Endothelial cell of umbilical vein (primary cell): ENCODE results near the gene TRIM29.

Experiments used
- CTCF ChIP-seq, 2 donors: IDR thresholded peaks; 1 replicate in 1 of 2; 2 replicates in 1 of 2; pipeline ENCODE4 v1.5.1; 2011; ENCODE audit warnings: low read length in 2 of 2, mild to moderate bottlenecking in 2 of 2, moderate library complexity in 2 of 2, control low read depth in 1 of 2, inconsistent platforms in 1 of 2, low read depth in 1 of 2; ENCODE audit not compliant: insufficient read depth in 1 of 2; ENCODE audit errors: extremely low read depth in 1 of 2
- EZH2 ChIP-seq: IDR thresholded peaks from 2 replicates; pipeline ENCODE4 v1.6.1; 2012; ENCODE audit warnings: borderline replicate concordance, low read depth, mild to moderate bottlenecking, moderate library complexity, low read length, inconsistent platforms; ENCODE audit not compliant: severe bottlenecking
- FOS ChIP-seq: IDR thresholded peaks from 2 replicates; pipeline ENCODE4 v1.6.1; 2011; ENCODE audit warnings: mild to moderate bottlenecking, low read length, moderate library complexity, borderline replicate concordance; ENCODE audit not compliant: insufficient read depth
- GATA2 ChIP-seq: IDR thresholded peaks from 2 replicates; pipeline ENCODE4 v1.7.0; 2011; ENCODE audit warnings: low read depth, mild to moderate bottlenecking, moderate library complexity, mixed read lengths, low read length; ENCODE audit not compliant: insufficient read length, insufficient read depth
- JUN ChIP-seq: IDR thresholded peaks from 2 replicates; pipeline ENCODE4 v1.6.1; 2011; ENCODE audit warnings: borderline replicate concordance, low read depth; ENCODE audit not compliant: insufficient read length, insufficient read depth
- MAX ChIP-seq: IDR thresholded peaks from 2 replicates; pipeline ENCODE4 v1.6.1; 2011; ENCODE audit not compliant: insufficient read depth, insufficient read length
- MYC ChIP-seq: IDR thresholded peaks from one replicate; pipeline ENCODE4 v1.6.1; 2011; ENCODE audit warnings: mild to moderate bottlenecking, low read depth, low read length
- POLR2A ChIP-seq: IDR thresholded peaks from 2 replicates; pipeline ENCODE4 v1.6.1; 2012; ENCODE audit warnings: low read depth, mild to moderate bottlenecking, control low read depth, low read length
- POLR2AphosphoS5 ChIP-seq: IDR thresholded peaks from 2 replicates; pipeline ENCODE4 v1.6.1; 2012; ENCODE audit warnings: low read depth, mild to moderate bottlenecking, control low read depth, low read length, moderate library complexity; ENCODE audit not compliant: insufficient read depth

GRCh38 chr11:120089036-120090001, 48.6 kb downstream of the TRIM29 start:
- TF ChIP-seq CTCF (IDR thresholded peaks at IDR 0.05; ENCODE audit: extremely low read depth in 1 of 2, insufficient read depth in 1 of 2, low read depth in 1 of 2, low read length in 2 of 2) = no peak
- TF ChIP-seq POLR2A = no peak
- TF ChIP-seq FOS = no peak
- no peak for TF ChIP-seq EZH2
- TF ChIP-seq POLR2AphosphoS5 = no peak
- TF ChIP-seq JUN = no peak
- no peak for TF ChIP-seq MAX
- TF ChIP-seq MYC = no peak
- TF ChIP-seq GATA2 = no peak
